Glutamatergic neuron (in vitro differentiated cells): ENCODE measurements around the gene RAD51B. TPM values are rescaled to one million over a fixed set of nuclear protein-coding genes. Genes with fewer than 3 reads are reported as not detected.

ENCODE experiments used
- DNase-seq: peaks from one replicate; pipeline ENCODE4 v3.0.0; 2022
- H3K27ac Mint-ChIP-seq: one replicate; pipeline ENCODE4 v1.8.0; 2020; ENCODE audit warnings: mild to moderate bottlenecking, mixed read lengths, inconsistent platforms; ENCODE audit not compliant: unreplicated experiment
- H3K27me3 Mint-ChIP-seq: one replicate; pipeline ENCODE4 v1.8.0; 2020; ENCODE audit warnings: mild to moderate bottlenecking, moderate library complexity, mixed read lengths, inconsistent platforms; ENCODE audit not compliant: unreplicated experiment
- H3K36me3 Mint-ChIP-seq: one replicate; pipeline ENCODE4 v1.8.0; 2020; ENCODE audit warnings: mild to moderate bottlenecking, mixed read lengths, inconsistent platforms; ENCODE audit not compliant: unreplicated experiment
- H3K4me1 Mint-ChIP-seq: one replicate; pipeline ENCODE4 v1.8.0; 2020; ENCODE audit warnings: mild to moderate bottlenecking, low read depth, mixed read lengths, inconsistent platforms; ENCODE audit not compliant: unreplicated experiment
- H3K4me3 Mint-ChIP-seq: one replicate; pipeline ENCODE4 v1.8.0; 2020; ENCODE audit warnings: mild to moderate bottlenecking, mixed read lengths, inconsistent platforms; ENCODE audit not compliant: unreplicated experiment
- H3K9me3 Mint-ChIP-seq: one replicate; pipeline ENCODE4 v1.8.0; 2020; ENCODE audit warnings: mild to moderate bottlenecking, moderate library complexity, mixed read lengths, inconsistent platforms; ENCODE audit not compliant: unreplicated experiment
- total RNA-seq: library from RNA; stranded (reverse); fragmentation: NEBNext Ultra II Directional; extraction: Animal tissue kit (Norgen Biotek cat#: 25700); gene quantifications from one replicate; pipeline ENCODE4 v1.2.1, GENCODE V29; 2021; ENCODE audit not compliant: unreplicated experiment
- TF ChIP-seq, protein P1 (sequence below): fragments of 200-600 bp; sonication (generic); IDR thresholded peaks from one replicate; pipeline ENCODE4 v1.5.0; 2021; ENCODE audit not compliant: partially characterized antibody, unreplicated experiment

Gene RAD51B
- total RNA-seq, 1 donor from 2014 or later, result 9.7 TPM

GRCh38 chr14:68214431-68214830, 394.9 kb downstream of the RAD51B start:
- no peaks in the 10 kb centered on the region for H3K9me3 Mint-ChIP-seq
- H3K4me3 Mint-ChIP-seq, result no peak overlapping the region
- H3K4me1 Mint-ChIP-seq, result no peaks in the 10 kb centered on the region
- H3K27me3 Mint-ChIP-seq, result no peaks in the 10 kb centered on the region
- H3K27ac Mint-ChIP-seq, result no peak overlapping the region
- H3K36me3 Mint-ChIP-seq, result no peaks in the 10 kb centered on the region
- TF ChIP-seq, protein P1, sequence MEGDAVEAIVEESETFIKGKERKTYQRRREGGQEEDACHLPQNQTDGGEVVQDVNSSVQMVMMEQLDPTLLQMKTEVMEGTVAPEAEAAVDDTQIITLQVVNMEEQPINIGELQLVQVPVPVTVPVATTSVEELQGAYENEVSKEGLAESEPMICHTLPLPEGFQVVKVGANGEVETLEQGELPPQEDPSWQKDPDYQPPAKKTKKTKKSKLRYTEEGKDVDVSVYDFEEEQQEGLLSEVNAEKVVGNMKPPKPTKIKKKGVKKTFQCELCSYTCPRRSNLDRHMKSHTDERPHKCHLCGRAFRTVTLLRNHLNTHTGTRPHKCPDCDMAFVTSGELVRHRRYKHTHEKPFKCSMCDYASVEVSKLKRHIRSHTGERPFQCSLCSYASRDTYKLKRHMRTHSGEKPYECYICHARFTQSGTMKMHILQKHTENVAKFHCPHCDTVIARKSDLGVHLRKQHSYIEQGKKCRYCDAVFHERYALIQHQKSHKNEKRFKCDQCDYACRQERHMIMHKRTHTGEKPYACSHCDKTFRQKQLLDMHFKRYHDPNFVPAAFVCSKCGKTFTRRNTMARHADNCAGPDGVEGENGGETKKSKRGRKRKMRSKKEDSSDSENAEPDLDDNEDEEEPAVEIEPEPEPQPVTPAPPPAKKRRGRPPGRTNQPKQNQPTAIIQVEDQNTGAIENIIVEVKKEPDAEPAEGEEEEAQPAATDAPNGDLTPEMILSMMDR, result no peak
- no peak for DNase-seq

DNA sequence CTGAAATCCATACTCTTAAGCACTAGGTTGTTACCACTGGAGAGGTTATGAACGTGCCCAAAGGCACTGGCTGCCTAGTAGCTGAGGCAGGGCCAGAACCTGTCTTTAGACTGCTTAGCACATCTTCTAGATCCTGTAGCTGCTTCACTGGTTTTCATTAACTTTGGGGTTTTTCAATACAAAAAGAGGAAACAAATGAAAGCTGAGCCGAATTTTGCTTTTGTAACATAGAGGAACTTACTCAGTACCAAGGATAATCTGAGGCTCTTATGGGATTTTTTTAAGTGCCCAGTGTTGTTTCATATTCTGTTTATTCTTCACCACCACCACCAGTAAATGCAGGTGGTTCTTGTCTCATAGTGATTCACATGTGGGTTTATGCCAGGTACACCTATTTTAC, 396.1 kb downstream of the RAD51B start:
- Mint-ChIP-seq H3K27me3 (no peaks in the 10 kb centered on the region), H3K4me1 (no peaks in the 10 kb centered on the region), H3K4me3 (no peak overlapping the region), H3K36me3 (no peaks in the 10 kb centered on the region), H3K27ac (no peak overlapping the region), H3K9me3 (no peaks in the 10 kb centered on the region)
- TF ChIP-seq, protein P1, result no peak
- no peak for DNase-seq

DNA sequence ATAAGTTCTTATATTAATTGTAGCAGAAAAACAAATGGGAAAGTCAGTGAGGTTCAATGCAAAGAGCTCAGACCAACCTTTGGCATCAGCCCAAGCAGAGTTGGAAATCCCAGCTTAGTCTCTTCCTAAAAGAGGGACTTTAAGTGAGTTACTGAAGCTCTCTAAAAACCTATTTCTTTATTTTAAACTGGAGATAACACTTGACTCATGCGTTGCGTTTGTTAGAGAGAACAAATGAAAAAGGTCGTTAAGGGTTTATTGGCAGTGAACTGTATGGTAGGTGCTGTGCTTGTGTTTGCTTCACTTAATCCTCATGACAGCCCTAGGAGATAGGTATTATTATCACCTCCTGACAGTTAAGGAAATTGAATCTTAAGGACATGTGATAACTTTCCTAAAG, 396.5 kb downstream of the RAD51B start:
- H3K9me3 Mint-ChIP-seq, result no peaks in the 10 kb centered on the region
- H3K36me3 Mint-ChIP-seq, result no peaks in the 10 kb centered on the region
- H3K27me3 Mint-ChIP-seq, result no peaks in the 10 kb centered on the region
- H3K27ac Mint-ChIP-seq, result no peak overlapping the region
- no peak overlapping the region for H3K4me3 Mint-ChIP-seq
- no peaks in the 10 kb centered on the region for H3K4me1 Mint-ChIP-seq
- no peak for DNase-seq
- TF ChIP-seq, protein P1, result no peak

- H3K27me3 Mint-ChIP-seq, result no peaks in the 10 kb centered on the region
- no peaks in the 10 kb centered on the region for H3K36me3 Mint-ChIP-seq
- TF ChIP-seq, protein P1, result no peak
- no peak for DNase-seq
- no peak overlapping the region for H3K27ac Mint-ChIP-seq
- no peaks in the 10 kb centered on the region for H3K9me3 Mint-ChIP-seq
- H3K4me3 Mint-ChIP-seq, result no peak overlapping the region
- H3K4me1 Mint-ChIP-seq, result no peaks in the 10 kb centered on the region
These were observed 397.4 kb downstream of the RAD51B start for GRCh38 chr14:68216957-68217356.

DNA sequence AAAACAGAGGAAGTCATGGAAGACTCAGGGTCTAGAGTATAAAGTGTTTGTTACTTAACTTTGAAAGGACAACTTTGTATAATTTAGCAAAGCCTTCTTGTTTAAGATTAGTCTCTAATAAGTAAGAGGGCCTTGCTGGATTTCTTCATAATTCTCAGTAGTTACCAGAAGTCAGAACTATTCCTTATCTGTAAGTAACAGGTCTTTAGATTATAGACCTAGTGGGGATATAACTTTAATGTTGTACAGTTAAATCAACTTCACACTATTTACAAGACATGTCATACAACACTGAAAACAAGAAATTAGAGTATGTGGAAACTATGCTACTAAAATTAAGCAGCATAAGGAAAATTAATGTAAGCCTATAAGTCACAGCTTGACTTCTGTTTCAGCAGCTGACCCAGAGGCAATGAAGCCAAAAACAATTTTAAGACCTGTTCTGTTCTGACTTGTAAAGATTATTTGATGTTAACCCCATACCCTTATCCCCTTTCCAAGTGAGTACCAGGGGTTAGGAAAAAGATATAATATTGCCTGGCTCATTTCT, 398.3 kb downstream of the RAD51B start:
- Mint-ChIP-seq H3K9me3 (no peaks in the 10 kb centered on the region), H3K27me3 (no peaks in the 10 kb centered on the region), H3K4me3 (no peak overlapping the region), H3K36me3 (no peaks in the 10 kb centered on the region), H3K4me1 (no peaks in the 10 kb centered on the region), H3K27ac (no peak overlapping the region)
- TF ChIP-seq, protein P1, result no peak
- DNase-seq, result no peak
